Measurements from ENCODE around the gene GRAPL. TPM values are rescaled to one million over a fixed set of nuclear protein-coding genes. Genes with fewer than 3 reads are reported as not detected.

Gene GRAPL
- polyA plus RNA-seq, 1 donor from 2014 or later: 10.1 TPM

Other genes with a start within 250 kb of the GRAPL start
- gene SLC5A10, start 175.4 kb upstream of the GRAPL start, polyA plus RNA-seq: 0.79 TPM
- gene FAM83G, start 122.8 kb upstream of the GRAPL start, polyA plus RNA-seq: 6.8 TPM
- 123 TPM for gene GRAP, start 80.6 kb upstream of the GRAPL start, polyA plus RNA-seq
- gene EPN2, start 109.8 kb downstream of the GRAPL start, polyA plus RNA-seq: 16.4 TPM
- gene B9D1, start 235.1 kb downstream of the GRAPL start, polyA plus RNA-seq: 5.0 TPM

Measured in IgD-negative memory B cell (primary cell).